GDM1 (cell line): ENCODE data around the gene CACNA2D3.
"Not testable (repeated sequence)": the region's sequence is repeated elsewhere in the genome, so short reads cannot be mapped to it uniquely, and the experiment has no call there.

Source experiments
- DNase-seq: peaks from one replicate; lab custom pipeline; 2025; lab: John Stamatoyannopoulos, UW

The CACNA2D3 gene

DNA sequence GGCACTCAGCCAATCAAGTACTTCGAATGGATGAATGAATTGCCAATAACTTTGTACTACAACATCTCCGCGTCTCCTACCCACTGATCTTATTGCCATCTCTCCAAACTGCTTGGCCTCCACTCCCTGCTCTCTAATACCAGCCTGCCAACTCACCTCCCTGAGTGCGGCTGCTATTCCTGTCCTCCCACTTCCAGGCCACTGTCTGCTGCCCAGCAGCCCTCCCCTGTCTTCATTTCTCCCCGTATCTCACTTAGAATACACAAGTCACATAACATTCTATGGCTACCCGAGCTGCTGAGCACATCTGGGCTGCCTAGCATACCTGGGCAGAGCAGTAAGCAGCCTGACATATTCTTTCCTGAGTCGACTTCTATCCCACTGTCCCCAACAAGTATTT, 955.4 kb downstream of the CACNA2D3 start:
- DNase-seq = no peak

DNA sequence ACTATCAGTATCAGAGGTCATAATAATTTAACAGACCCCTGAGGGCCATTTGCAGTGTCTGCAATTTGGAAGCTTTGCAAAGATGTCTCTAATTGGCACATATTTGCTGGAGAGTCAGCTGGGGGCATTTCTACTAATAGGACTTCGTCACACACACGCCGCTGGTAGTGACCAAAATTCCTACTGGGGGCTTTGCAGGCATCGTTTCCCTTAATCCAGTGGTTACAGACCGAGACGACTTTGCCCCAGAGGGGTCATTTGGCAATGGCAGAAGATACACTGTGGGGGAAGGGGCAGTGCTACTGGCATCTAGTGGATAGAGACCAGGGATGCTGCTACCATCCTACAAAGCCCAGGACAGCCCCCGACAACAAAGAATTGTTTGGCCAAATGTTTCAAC, 956.5 kb downstream of the CACNA2D3 start:
- DNase-seq = no peak

DNA sequence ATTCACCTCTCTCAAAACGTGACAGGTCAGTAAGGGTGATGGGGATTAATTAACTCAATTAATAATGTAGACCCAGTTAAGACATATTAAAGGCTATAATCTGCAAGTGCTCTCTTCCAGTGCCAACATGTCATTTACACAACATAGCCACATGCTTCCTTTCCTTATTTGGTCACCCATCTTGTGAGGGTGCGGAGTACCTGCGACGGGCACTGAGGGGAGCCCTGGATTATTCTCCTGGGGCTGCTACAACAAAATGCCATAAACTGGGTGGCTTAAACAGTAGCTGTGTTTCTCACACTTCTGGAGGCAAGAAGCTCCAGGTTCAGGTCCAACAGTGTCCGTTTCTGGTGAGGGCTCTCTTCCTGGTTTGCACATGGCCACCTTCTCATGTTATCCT, 962.9 kb downstream of the CACNA2D3 start:
- DNase-seq = no peak

DNA sequence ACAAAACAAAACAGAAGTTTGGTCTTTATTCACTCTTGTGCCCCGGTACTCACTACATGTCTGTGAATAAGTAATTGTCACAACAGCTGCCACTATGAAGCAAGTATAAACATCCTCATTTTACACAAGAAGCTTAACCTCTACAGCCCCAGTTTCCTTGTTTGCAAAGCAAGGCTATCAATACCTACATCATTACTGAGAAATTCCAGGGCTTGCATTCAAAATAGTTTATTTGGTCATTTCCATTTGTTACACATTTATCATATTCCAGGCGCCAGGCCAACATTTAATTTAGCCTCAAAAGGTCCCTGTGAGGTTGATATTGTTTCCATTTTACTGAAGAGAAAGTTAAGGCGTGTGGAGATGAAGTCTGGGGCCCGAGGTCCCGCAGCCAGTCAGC, 966.9 kb downstream of the CACNA2D3 start:
- no peak for DNase-seq

DNA sequence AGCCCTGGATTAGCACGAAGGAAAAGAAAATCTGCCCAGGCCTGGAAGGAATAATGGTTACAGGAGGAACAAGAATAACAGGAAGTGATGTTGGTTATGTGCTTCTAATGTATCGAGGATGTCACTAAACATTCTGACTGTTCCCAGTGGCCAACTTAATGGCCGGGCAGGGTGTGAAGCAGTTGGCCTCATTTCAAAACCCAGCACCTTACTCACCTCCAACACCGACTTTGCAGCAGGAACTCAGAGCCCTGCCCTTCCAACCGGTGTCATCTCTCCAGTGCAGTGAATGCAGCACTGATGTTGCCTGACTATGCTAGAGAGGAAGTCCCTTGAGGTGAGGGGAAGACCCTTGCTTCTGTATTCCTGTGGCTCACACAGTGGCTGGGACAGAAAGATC, 967.9 kb downstream of the CACNA2D3 start:
- no peak for DNase-seq

DNA sequence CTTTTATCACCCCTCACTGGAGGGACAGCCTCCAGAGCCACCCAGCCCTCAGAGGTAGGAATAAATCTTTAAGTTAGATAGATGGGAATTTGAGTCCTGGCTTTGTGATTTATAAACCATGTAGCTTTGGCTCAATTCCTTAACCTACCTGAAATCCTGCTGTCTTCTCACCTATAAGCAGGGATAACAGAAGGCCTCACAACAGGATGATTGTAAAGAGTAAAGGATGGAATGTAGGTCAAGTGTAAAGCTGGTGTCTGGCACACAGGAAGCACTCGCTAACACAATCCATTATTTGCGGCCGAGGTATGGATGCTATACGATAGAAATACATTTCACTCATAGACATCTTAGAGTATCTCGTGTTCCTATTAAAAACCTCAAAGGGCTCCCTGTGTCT, 968.4 kb downstream of the CACNA2D3 start:
- DNase-seq = no peak

DNA sequence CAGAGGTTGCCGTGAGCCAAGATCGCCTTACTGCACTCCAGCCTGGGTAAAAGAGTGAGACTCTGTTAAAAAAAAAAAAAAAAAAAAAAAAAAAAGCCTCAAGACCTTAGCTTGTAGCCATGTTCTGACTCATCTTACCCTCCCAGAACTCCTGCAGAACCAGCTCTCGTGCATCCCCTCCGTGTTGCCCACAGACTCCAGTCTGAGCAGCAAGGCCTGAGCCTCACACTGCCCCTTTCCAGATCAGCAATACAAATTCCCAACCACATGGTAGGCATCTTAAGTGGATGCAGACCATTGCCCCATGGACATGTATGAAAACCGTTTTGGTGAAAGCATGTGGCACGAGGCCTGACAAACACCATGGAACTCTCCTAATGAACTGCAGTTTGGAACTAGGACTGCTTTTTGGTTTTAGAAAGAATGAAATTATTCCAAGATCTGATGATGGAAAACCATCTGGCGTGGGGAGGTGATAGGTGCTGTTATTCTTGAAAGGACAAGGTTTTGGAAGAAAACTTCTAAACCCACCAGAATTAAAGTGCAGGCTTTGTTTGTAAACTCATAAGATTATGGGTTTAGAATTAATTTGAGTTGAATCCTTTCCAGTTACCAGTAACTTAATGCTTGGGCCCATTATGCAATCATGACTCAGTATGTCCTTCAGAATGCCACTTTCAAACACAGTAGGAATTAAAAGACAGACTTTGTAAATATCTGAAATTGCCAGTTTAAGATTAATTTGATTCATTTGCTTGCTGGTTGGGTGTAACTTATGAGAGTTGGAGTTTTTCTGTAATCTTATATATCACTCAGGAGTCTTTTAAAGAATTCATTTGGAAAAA, 969.3 kb downstream of the CACNA2D3 start:
- DNase-seq = no peak

DNA sequence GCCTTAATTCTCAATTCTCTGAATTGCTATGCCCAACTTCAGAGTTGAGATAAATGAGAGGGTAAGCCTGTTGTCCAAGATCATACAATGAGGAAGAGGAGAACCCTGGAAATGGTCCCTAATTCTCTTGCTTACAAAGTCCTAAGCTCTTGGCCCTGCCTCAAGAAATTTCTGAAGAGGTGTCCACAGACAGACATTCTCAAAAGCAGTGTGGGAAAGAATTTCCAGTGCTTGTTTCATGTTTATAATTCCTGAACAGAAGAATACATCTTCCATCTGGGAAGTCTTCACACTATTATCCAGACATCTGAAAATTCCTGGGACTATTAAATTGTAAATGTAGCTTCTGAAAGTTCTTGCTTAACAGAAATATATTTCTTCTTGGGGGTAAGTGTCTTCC, 972.3 kb downstream of the CACNA2D3 start:
- DNase-seq = no peak

DNA sequence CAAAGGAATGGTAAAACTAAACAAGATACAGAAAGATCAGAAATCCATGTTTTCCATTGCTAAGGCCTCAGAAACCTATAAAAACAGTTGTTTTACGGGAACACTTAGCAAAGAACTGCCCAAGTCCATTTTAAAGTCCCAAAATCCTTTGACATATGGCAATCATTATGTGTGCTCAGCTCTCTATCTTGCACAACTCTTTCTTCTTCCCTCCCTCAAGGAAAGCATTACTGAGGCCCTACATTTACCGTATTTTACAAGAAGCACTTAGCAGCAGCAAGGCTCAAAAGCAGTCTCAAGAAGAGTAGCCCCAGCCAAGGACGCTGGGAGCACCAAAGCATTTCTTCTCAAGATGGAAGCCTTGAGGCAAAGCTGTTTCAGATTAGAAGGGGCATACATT, 975.1 kb downstream of the CACNA2D3 start:
- no peak for DNase-seq

DNA sequence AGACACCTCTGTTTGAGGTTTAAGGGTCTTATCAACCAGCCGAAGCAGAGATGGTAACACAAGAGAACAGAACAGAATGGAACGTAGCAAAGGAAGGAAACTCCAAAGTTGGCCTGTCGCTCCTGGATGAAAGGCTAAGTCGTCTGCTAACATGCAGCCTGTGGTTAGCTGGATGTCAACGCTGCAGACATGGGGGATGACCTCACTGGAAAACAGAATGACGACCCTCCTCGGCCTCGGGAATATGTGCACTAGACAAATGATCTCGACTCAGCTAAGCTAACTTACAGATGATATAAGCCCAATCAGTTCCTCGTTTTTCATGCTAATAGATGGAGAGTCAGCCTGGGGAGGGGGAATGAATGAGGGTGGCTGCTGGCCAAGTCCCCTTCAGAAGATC, 983.3 kb downstream of the CACNA2D3 start:
- no peak for DNase-seq

DNA sequence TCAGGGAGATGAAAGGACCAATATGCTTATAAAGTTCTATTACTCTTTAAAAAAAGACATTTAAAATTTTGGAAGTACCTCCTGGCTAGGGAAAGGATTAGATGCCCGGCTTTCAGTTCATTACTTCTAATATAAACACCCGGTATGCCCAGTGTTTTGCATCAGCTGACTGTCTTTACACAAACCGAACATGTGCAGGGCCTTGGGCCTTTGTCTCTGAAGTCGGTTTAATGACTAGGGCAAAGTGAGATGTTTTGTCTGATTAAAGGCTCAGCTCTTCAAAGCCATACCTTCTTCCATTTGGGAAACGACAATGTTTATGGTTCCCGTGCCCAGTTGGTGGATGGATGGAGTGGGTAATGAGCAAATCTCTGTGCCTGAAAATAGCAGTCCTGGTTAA, 984.8 kb downstream of the CACNA2D3 start:
- no peak for DNase-seq

DNA sequence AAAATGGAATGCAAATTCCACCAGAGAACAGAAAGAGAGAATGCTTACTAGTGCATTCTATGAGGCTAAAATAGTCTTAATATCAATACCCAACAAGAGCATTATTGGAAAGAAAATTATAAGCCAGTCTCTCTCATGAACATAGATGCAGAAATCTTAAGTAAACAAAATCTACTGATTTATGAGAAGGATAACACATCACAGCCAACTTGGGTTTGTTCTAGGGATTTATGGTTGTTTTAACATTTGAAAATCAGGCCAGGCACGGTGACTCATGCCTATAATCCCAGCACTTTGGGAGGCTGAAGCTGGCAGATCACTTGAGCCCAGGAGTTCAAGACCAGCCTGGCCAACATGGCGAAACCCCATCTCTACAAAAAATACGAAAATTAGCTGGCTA, 989.6 kb downstream of the CACNA2D3 start:
- not testable (repeated sequence) for DNase-seq

DNA sequence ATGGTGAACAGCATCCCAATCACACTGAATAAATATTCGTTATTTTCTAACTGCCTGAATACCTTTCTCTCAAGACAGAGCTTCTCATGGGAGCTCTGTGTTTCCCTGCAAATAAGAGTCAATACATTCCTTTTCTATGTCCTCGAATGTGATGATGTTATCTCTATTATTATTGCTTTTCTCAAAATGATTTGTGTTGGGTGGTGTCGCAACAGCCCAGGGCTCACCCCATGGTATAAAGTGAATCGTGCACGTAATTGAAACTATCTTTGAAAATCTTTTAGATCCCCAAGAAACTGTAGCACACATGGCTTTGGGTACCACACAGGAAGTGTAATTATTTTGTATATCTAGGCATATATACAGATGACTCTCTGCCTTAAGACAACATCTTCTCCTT, 996.1 kb downstream of the CACNA2D3 start:
- no peak for DNase-seq

DNA sequence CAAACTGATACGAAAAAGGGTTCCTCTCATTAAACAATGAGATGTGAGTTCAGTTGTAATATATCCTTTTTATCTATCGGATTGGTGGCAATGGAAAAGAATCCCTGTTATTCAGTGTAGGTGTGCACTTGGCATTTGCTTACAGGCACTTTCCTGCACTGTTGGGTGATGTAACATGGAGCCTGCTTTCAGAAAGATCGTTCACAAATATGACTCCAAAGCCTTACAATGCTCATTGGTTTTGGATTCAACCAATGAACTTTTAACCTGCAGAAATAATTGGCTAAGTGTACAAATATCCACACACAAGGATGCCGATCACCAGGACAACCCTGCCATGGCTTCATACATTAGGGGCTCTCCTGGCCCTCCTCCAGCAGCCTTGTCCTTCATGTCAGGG, 996.9 kb downstream of the CACNA2D3 start:
- DNase-seq = no peak

DNA sequence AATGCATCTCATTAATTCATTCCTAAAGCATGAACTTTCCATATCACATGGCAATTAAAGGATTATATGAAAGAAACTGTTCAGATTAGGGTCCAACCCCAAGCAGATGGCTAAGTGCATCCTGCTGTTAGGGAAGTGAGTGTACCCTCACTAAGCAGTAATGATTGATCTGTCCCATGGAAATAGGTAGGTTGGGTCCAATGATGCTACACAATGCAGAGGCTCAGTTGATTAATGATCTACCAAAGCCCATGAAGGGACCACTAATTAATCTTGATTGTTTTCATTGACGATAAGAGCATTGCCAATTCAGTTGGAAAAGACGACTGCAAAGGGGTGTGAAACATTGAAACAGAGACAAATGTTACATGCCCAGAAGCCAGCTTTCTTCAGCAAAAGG, 1000.0 kb downstream of the CACNA2D3 start:
- no peak for DNase-seq
